Heart left ventricle (tissue), 16 donors: Measurements from ENCODE around the gene IGLON5. TPM values are rescaled to one million over a fixed set of nuclear protein-coding genes. Genes with fewer than 3 reads are reported as not detected.
A peak's percentile ranks its signal among the peaks of the same experiment; 100 is the strongest.

Source experiments
- ATAC-seq, 4 donors: fragments of 200-7000 bp; cut with Tn5 transposase; one replicate each; pipeline ENCODE4 v1.9.1; 2020 to 2022; ENCODE audit warnings: moderate library complexity in 4 of 4, mild to moderate bottlenecking in 3 of 4, moderate number of reproducible peaks in 1 of 4
- DNase-seq, 5 donors: peaks; one replicate each; pipeline ENCODE4 v3.0.0-alpha.2; 2020
- H3K27ac ChIP-seq, 12 donors: fragments of 200-600 bp; sonication (generic) in 4 of 12; one replicate each; pipeline versions ENCODE4 v1.5.0 to v1.8.0; 2016 to 2022; ENCODE audit warnings: mild to moderate bottlenecking in 2 of 12
- H3K27me3 ChIP-seq, 9 donors: fragments of 200-600 bp; sonication (generic) in 2 of 9; one replicate each; pipeline versions ENCODE4 v1.5.1 to v1.8.0; 2016 to 2022; ENCODE audit warnings: mild to moderate bottlenecking in 3 of 9
- H3K36me3 ChIP-seq, 9 donors: fragments of 200-600 bp; sonication (generic) in 2 of 9; one replicate each; pipeline versions ENCODE4 v1.5.0 to v1.8.0; 2018 to 2022; ENCODE audit warnings: mild to moderate bottlenecking in 2 of 9
- H3K4me1 ChIP-seq, 12 donors: fragments of 200-600 bp; sonication (generic) in 4 of 12; one replicate each; pipeline versions ENCODE4 v1.5.0 to v1.8.0; 2016 to 2022; ENCODE audit warnings: mild to moderate bottlenecking in 3 of 12
- H3K4me3 ChIP-seq, 12 donors: fragments of 200-600 bp; sonication (generic) in 4 of 12; one replicate each; pipeline versions ENCODE4 v1.5.0 to v1.8.0; 2017 to 2022; ENCODE audit warnings: mild to moderate bottlenecking in 9 of 12, moderate library complexity in 4 of 12
- H3K9me3 ChIP-seq, 12 donors: fragments of 200-600 bp; sonication (generic) in 4 of 12; one replicate each; pipeline versions ENCODE4 v1.5.0 to v1.8.0; 2016 to 2022; ENCODE audit warnings: mild to moderate bottlenecking in 1 of 12
- POLR2A ChIP-seq, 2 donors: fragments of 450-650 bp; IDR thresholded peaks; one replicate each; pipeline ENCODE4 v1.6.1; 2017; ENCODE audit warnings: antibody characterized with exemption in 2 of 2, mild to moderate bottlenecking in 2 of 2, moderate library complexity in 2 of 2
- WGBS, 4 donors: extraction: QIAGEN DNeasy Blood & Tissue Kit in 2 of 4; methylation state at CpG; one replicate each; pipeline versions ENCODE4 v1.1.5 to v1.1.7; 2013 to 2018; 5-methylcytosine and 5-hydroxymethylcytosine counted together
- intact Hi-C, 10 donors: fragments of 100-400 bp; cut with DNase I; formaldehyde crosslinking; loops; one replicate each; pipeline versions ENCODE4 v1.11.1 to v1.14.2; 2022
- polyA plus RNA-seq, 2 donors: library from polyadenylated mRNA; stranded (reverse); fragments of 200-250 nt; gene quantifications; one replicate each; pipeline ENCODE4 v1.2.3, GENCODE V29; 2013
- total RNA-seq, 9 donors: library from RNA; depleted of rRNA in 2 of 9; stranded (reverse); fragments of >200 nt in 2 of 9; fragmentation: NEBNext Ultra II Directional in 3 of 9; extraction: Animal tissue kit (Norgen Biotek cat#: 25700) in 3 of 9; gene quantifications; one replicate each; pipeline versions ENCODE4 v1.1.0 to v1.2.4, GENCODE V29; 2016 to 2023
- TF ChIP-seq, protein P1 (sequence below), 12 donors: fragments of 200-600 bp; sonication (generic) in 4 of 12; IDR thresholded peaks; one replicate each; pipeline versions ENCODE4 v1.5.0 to v1.8.0; 2018 to 2022; ENCODE audit warnings: antibody characterized with exemption in 12 of 12, mild to moderate bottlenecking in 5 of 12
- donor health status: ischemic (EF 13 %, LVEDD 7.1; RV severe dilation, severe dysfunction).
- donor health status: healthy with polysubstance abuse.
- donor health status: DM: no; HTN: yes; CAD: no.
- donor health status: DM: no; HTN: no; CAD: no.
- donor health status: ischemic (EF 25% LVEDD 6.9; RV normal size, moderate dysfunction).
- donor health status: ischemic (EF 25% LVEDD 5.7; RV mildly dilated, moderate dysfunction).
- donor health status: healthy.
- donor health status: DM: yes; HTN: yes; CAD: no.
- donor health status: ischemic (EF 35%, LVEDD 5.7; RV mildly dilated, moderate dysfunction).
- donor health status: nonischemic (EF 11% LVEDD 7.7; RV severe dilation, severe dysfunction).
- donor health status: DM: yes; HTN: yes; CAD: no.
- donor health status: PGD.
- donor health status: ischemic (EF 29% LVEDD 5.4; RV normal size, mild dysfunction).
- donor health status: nonischemic (EF 23%, LVEDD 6.1; RV moderate dilation, normal function).

IGLON5 gene
- total and polyA plus RNA-seq, 11 donors = 0.09 to 0.10 TPM; not detected in 9

DNA sequence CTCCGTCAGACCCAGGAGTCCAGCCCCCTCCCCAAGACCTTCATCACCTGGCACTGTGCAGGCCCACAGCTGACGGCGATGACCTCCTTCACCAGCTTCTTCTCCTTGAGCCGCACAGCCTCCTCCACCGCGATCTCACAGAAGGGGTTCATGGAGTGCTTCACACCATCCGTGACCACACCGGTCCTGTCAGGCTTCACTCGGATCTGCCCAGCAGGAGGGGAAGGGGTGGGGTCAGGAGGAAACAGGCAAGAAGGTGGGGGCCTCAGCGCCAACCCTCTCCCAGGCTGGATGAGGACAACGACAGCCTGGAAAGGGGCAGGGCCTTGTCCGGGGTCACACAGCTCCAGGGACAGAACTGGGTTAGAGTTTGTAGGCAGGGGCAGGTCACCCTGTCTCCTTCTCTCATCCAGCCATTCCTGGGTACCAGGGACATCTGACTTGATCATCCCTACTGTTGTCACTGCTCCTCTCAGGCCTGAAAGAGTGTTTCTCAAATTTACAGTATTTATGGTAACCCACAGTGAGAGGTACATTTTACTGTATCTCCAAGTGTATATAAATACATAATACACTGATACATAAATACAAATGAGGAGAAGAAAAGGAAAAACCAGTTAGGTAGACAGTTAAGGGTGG is 42.8 kb downstream of the IGLON5 start:
- no peak overlapping the region for H3K4me3 ChIP-seq
- H3K27ac ChIP-seq = no peak overlapping the region
- peaks cover 0 to 10% (median 0%) of the 10 kb centered on the region in 12 donors for H3K4me1 ChIP-seq
- peaks cover 0 to 42% (median 34%) of the 10 kb centered on the region in 9 donors for H3K36me3 ChIP-seq
- H3K27me3 ChIP-seq = no peaks in the 10 kb centered on the region
- TF ChIP-seq POLR2A (IDR thresholded peaks at IDR 0.05) = no peak
- TF ChIP-seq, protein P1, sequence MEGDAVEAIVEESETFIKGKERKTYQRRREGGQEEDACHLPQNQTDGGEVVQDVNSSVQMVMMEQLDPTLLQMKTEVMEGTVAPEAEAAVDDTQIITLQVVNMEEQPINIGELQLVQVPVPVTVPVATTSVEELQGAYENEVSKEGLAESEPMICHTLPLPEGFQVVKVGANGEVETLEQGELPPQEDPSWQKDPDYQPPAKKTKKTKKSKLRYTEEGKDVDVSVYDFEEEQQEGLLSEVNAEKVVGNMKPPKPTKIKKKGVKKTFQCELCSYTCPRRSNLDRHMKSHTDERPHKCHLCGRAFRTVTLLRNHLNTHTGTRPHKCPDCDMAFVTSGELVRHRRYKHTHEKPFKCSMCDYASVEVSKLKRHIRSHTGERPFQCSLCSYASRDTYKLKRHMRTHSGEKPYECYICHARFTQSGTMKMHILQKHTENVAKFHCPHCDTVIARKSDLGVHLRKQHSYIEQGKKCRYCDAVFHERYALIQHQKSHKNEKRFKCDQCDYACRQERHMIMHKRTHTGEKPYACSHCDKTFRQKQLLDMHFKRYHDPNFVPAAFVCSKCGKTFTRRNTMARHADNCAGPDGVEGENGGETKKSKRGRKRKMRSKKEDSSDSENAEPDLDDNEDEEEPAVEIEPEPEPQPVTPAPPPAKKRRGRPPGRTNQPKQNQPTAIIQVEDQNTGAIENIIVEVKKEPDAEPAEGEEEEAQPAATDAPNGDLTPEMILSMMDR (IDR thresholded peaks at IDR 0.05) = no peak
- peak in 1 of 4 donors; percentile 11 for ATAC-seq
- intact Hi-C loops = no loop called here
- no peak for DNase-seq
- no peaks in the 10 kb centered on the region for H3K9me3 ChIP-seq
- WGBS, 4 donors = 59 to 66% (median 63%) methylated on average over 10 to 12 of the region's 12 CpGs

DNA sequence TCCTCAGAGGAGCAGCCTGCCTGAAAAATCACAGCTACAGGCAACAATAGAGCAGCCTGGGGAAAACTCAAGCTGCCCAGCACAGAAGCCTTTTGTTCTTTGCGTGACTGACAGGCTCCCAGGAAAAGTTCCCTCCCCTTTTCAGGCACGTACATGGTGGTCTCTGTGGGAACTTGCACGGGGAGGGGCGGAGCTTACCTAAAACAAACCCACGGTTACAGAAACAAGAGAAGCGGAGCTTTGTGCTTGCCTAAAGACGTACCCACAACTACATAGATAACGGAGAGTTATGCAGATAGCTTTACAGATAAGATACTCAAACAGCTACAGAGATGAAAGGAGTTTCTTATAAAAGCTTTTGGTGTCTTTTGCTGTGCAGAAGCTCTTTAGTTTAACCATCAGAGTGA is 43.3 kb downstream of the IGLON5 start:
- Histone ChIP-seq H3K4me3 (no peak overlapping the region), H3K4me1 (peaks cover 0 to 10% (median 0%) of the 10 kb centered on the region in 12 donors), H3K27me3 (no peaks in the 10 kb centered on the region), H3K36me3 (peaks cover 0 to 38% (median 31%) of the 10 kb centered on the region in 9 donors), H3K9me3 (no peaks in the 10 kb centered on the region), H3K27ac (no peak overlapping the region)
- 43 to 69% (median 55%) methylated on average over 8 of the region's 8 CpGs for WGBS, 4 donors
- DNase-seq (no peak), ATAC-seq (no peak)
- intact Hi-C loops = no loop called here
- TF ChIP-seq POLR2A (IDR thresholded peaks at IDR 0.05) = no peak
- TF ChIP-seq, protein P1 (IDR thresholded peaks at IDR 0.05) = no peak

DNA sequence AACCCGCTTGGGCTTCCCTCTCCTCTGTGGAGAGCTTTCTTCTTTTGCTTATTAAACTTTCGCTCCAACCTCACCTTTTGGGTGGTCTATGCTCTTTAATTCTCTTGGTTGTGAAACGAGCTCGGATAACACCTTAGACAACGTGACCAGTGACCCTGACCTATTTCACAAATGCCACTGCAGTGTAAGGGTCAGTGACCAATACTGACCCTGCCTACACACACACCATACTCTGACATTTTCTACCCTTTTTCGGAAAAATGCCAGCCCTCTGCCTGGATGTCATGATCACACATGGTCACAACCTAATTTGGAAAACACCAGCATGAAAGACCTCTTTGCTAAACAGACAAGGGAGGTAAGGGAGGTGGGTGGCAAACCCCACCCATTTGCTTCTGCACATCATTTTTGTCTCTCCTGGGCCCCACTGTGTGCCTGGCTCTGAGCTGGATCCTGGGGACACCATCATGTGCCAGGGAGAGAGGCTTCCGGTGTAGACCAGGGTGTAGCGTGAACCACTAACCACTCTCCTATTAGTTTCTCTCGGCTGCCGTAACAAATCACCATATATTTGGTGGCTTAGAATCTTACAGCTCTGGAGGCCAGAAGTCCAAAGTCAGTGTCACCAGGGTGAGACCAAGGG is 44.8 kb downstream of the IGLON5 start:
- no peak for ATAC-seq
- H3K27me3 ChIP-seq = no peaks in the 10 kb centered on the region
- no peak for TF ChIP-seq POLR2A (IDR thresholded peaks at IDR 0.05)
- TF ChIP-seq, protein P1 (IDR thresholded peaks at IDR 0.05) = no peak
- WGBS, 4 donors = 96 to 98% (median 97%) methylated on average over 10 of the region's 10 CpGs
- intact Hi-C loops = no loop called here
- H3K4me1 ChIP-seq = peaks cover 0 to 10% (median 0%) of the 10 kb centered on the region in 12 donors
- no peaks in the 10 kb centered on the region for H3K9me3 ChIP-seq
- no peak overlapping the region for H3K4me3 ChIP-seq
- H3K36me3 ChIP-seq = peaks cover 0 to 23% (median 15%) of the 10 kb centered on the region in 9 donors
- no peak overlapping the region for H3K27ac ChIP-seq
- DNase-seq = no peak

- no peak for DNase-seq
- 79 to 87% (median 84%) methylated on average over 7 of the region's 7 CpGs for WGBS, 4 donors
- no peak for ATAC-seq
- intact Hi-C loops = no loop called here
- no peaks in the 10 kb centered on the region for H3K27me3 ChIP-seq
- no peaks in the 10 kb centered on the region for H3K9me3 ChIP-seq
- TF ChIP-seq POLR2A (IDR thresholded peaks at IDR 0.05) = no peak
- H3K4me3 ChIP-seq = no peak overlapping the region
- H3K36me3 ChIP-seq = peaks cover 0 to 6% (median under 1%) of the 10 kb centered on the region in 9 donors
- H3K27ac ChIP-seq = no peak overlapping the region
- peaks cover 0 to 18% (median 2%) of the 10 kb centered on the region in 12 donors for H3K4me1 ChIP-seq
These were observed 46.5 kb downstream of the IGLON5 start for GRCh38 chr19:51357952-51358351.
